Right ventricle myocardium superior (tissue), 1 donor: ENCODE results near the gene ANKRD44. TPM values are rescaled to one million over a fixed set of nuclear protein-coding genes. Genes with fewer than 3 reads are reported as not detected.
A peak's percentile ranks its signal among the peaks of the same experiment; 100 is the strongest.
"Not testable (repeated sequence)": the region's sequence is repeated elsewhere in the genome, so short reads cannot be mapped to it uniquely, and the experiment has no call there.

Experiments
- ATAC-seq: fragments of 200-7000 bp; cut with Tn5 transposase; one replicate; pipeline ENCODE4 v1.9.1; 2020; ENCODE audit warnings: mild to moderate bottlenecking; ENCODE audit not compliant: poor library complexity
- DNase-seq: peaks from one replicate; pipeline ENCODE4 v3.0.0-alpha.2; 2020
- intact Hi-C: fragments of 100-400 bp; cut with DNase I; formaldehyde crosslinking; loops from one replicate; pipeline ENCODE4 v1.11.2; 2022
- total RNA-seq: library from RNA; stranded (reverse); fragmentation: NEBNext Ultra II Directional; extraction: Animal tissue kit (Norgen Biotek cat#: 25700); gene quantifications from one replicate; pipeline ENCODE4 v1.2.1, GENCODE V29; 2021
- donor health status: DM: no; HTN: yes; CAD: no; lungs with severe emphysema.

ANKRD44 gene
- total RNA-seq, 1 donor from 2014 or later: 7.4 TPM

DNA sequence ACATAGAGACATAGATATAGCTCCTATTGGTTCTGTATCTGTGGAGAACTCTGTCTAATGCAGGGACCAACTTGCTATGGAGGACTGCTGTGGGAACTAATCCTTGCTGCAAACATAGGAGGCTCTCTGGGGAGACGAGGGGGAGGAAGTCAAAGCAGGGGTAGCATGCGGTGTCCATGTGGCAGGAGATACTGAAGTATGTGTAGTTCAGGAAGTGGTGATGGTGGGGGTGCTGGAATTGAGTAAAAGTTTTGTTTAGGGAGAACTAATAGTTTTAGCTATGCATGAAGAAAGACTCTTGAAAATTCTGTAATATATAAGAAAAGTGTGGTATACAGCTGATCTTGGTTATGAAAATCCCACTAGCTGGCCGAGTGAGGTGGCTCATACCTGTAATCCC, 62.0 kb downstream of the ANKRD44 start:
- no peak for DNase-seq
- ATAC-seq: no peak
- intact Hi-C loops: no loop called here

DNA sequence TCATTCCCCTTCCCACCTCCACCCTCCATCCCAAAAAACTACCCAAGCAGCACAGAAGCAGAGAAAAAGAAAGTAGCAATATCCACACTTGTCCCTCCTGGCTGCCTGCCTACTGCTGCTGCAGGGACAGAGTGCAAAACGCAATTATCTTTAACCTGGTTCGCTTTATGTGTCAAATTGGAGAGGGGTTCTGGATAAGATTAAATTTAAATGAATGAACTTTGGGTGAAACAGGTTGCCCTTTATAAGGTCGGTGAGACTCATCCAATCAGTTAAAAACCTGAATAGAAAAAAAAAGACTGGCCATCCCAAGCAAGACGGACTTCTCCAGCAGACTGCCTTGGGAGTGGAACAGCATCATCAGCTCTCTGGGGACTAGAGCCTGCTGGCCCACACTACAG, 62.6 kb downstream of the ANKRD44 start:
- ATAC-seq: no peak
- DNase-seq: no peak
- intact Hi-C loops: no loop called here

DNA sequence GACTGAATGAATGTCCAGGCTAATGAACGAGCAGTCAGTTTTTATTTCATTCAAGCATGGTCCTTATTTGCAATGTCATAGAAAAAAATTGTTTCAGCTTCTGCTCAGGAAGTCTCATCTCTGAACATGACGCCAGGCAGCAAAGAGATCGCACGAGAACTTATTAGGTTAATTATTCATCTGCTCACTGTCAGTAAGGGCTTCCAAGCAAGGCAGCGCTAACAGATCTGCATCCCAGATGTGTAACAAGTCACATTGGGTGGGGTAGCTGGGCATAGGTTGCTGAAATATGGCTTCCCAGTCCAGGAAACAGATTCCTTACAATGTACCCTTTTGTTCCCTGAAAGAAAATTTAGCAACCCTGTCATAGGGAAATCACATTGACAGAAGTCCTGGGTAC, 63.5 kb downstream of the ANKRD44 start:
- no peak for DNase-seq
- intact Hi-C loops: no loop called here
- no peak for ATAC-seq

DNA sequence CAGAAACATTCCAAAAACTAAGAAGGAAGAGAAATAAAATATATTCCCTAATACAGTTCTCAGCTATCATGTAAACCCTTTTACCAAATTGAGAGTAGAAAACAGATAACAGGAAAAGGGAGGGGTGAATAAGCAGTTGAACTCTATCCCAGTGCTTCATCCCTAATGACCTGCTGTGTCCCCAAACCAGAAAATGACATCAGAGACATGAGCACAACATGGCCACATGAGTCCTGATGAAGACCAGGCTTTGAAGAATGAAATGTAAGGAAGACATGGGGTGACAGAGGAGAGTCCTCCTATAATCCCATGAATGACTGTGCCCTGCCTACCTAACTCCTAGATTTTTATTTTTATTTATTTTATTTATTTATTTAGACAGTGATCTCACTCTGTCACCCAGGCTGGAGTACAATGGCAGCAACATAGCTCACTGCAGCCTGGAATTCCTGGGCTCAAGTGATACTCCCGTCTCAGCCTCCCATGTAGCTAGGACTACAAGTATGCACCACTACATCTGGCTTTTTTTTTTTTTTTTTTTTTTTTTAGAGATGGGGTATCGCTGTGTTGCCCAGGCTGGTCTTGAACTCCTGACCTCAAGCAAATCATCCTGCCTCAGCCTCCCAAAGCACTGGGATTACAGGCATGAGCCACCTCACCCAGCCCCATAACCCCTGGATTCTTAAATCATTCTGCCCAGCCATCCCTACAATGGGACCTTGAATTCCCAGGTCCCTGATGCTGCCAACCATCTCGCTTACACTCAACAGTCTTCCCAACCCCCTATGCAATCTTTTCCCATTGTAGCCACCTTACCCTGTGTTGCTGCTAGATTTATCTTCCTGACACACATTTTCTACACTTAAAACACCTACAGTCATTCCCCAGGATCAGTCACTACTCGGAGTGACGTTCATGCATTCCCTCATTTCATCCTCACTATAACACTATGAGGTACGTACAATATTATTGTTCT, 64.5 kb downstream of the ANKRD44 start:
- ATAC-seq (no peak), DNase-seq (no peak)
- intact Hi-C loops: no loop called here

DNA sequence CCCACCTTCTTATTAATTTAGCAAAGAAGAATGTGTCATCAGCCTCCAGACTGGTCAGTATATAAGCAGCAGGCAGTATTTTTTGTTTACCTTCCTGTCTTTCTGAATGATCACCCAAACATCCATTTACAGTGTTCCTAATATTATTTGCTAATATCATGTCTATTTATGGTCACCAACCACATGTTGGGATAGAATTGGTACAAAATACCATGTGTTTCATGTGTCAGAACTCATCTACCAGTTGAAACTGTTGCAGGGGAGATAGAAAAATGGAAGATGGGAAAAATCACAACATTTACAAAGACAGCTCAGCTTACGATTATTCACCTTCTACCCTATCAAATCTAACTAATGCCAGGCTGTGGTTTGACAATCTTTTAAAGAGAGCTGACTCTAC, 66.2 kb downstream of the ANKRD44 start:
- DNase-seq (no peak), ATAC-seq (no peak)
- intact Hi-C loops: no loop called here

DNA sequence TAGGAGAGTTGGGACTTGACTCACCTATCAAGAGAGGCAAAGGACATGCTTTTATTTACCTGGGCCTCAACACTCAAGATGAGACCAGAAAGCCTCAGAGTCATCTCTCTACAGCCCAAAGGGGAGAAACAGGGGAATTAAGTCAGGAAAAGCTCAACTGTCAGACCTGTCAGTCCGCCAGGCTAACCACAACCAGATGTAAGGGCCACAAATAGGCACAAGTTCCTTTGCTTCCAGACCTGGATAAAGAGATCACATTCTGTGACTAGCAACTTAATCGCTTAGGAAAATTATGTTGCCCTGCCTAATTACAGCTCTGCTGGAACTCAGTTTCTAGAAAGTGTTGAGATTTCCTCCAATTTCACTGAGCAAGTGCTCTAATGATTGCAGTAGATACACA, 67.9 kb downstream of the ANKRD44 start:
- intact Hi-C loops: no loop called here
- no peak for DNase-seq
- ATAC-seq: no peak

DNA sequence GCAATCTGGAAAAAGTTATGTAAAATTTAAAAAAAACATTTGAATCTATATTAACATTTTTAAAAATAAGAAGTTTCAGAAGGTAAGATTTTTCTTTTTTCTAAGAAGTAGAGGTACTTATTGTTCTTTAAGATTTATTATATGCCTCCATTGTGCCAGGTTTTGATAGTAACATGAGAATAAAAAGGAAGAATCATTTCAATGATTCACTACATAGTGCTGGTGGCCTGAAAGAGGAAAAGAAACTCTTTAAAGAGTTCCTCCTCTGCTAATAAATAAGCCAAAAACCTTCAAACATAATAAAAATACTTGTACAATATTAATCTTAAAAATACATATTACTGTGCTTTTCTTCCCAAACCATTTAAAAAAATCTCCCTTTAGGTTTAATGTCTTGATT, 69.0 kb downstream of the ANKRD44 start:
- DNase-seq (no peak), ATAC-seq (no peak)
- intact Hi-C loops: no loop called here

DNA sequence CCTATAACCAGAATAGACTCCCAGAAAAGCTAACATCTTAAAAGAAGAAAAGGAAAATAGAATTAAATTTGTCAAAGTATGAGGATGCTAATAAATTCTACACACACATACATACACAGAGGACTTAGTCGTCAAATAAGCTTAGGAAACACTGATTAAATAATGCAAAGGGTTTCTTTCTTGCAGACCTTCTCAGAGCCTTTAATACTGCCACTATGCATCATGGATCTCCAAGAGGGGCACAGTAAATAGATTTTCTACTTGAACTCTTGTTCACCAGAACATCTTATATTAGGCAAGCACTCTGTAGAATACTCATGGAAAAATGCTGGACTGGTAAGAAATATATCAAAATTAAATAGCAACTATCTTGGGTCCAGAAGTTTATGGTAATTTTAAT, 69.4 kb downstream of the ANKRD44 start:
- intact Hi-C loops: no loop called here
- no peak for ATAC-seq
- no peak for DNase-seq

DNA sequence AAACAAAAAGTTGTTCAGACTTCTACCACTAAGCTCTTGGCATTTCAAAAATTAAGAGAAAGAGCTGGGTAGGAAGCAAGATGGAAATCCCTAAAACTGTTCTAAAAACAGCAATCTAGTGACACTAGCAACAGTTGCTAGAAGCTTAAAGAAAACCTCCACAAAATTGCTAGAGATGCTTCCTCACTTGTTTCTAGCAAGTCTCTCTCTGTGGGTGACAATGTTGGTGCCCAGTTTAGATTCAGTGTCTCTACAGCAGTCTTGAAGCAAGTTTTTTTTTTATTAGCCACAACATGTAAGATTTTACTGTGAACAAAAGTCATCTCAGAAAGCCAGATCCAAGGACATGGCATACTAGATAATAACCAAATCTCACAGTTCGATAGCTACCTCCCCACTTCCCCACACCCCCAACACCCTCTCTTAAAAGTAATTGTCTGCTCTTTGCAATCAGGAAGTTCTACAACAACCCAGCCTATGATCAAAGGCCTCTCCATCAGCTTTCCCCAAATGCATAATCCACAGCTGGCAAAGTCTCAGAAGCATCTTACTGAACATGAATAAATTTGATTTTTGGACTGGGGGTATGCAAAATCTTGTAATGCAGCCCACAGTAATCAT, 70.0 kb downstream of the ANKRD44 start:
- DNase-seq: no peak
- intact Hi-C loops: no loop called here

DNA sequence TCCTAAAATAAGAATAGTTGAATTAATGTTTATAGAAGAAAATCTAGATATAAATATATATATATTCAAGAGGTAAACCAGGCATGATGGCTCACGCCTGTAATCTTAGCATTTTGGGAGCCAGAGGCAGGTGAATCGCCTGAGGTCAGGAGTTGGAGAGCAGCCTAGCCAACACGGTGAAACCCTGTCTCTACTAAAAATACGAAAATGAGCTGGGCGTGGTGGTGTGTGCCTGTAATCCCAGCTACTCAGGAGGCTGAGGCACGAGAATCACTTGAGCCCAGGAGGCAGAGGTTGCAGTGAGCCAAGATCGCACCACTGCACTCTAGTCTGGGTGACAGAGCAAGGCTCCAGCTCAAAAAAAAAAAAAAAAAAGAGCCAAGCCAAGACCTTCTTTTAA, 70.6 kb downstream of the ANKRD44 start:
- ATAC-seq, DNase-seq, intact Hi-C loops: not testable (repeated sequence)

More for the DNA sequence above, 70.0 kb downstream of the ANKRD44 start:
- no peak for ATAC-seq

DNA sequence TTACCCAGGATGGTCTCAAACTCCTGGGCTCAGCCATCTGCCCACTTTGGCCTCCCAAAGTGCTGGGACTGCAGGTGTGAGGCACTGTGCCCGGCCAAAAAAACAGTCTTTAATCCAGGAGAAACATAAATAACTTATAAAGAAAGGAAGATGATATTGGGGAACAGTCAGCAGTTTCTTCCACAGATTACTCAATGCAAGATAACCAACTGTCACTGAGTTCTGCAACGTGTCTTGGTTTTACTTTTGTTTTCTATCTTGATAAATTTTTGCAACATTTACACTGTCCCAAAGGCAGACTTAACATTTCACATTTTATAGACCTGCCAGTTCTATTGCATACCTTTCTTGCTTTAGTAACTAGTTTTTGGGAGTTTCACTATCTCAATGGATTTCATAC, 71.1 kb downstream of the ANKRD44 start:
- DNase-seq: no peak
- intact Hi-C loops: no loop called here
- peak; percentile 63 for ATAC-seq

DNA sequence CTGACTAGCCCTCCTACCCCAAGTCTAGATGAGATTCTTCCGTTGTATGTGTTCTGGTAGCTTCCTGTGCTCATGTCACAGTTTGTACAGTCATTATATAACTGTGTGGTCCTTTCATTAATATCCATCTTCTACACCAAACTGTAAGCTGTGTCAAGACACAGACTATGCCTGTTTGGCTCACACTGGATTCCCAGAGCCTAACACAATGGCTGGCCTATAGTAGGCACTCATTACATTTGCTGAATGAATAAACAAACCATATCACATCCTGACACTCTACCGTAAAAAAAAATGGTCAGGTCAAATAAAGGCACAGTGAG, 72.6 kb downstream of the ANKRD44 start:
- no peak for DNase-seq
- no peak for ATAC-seq
- intact Hi-C loops: no loop called here

DNA sequence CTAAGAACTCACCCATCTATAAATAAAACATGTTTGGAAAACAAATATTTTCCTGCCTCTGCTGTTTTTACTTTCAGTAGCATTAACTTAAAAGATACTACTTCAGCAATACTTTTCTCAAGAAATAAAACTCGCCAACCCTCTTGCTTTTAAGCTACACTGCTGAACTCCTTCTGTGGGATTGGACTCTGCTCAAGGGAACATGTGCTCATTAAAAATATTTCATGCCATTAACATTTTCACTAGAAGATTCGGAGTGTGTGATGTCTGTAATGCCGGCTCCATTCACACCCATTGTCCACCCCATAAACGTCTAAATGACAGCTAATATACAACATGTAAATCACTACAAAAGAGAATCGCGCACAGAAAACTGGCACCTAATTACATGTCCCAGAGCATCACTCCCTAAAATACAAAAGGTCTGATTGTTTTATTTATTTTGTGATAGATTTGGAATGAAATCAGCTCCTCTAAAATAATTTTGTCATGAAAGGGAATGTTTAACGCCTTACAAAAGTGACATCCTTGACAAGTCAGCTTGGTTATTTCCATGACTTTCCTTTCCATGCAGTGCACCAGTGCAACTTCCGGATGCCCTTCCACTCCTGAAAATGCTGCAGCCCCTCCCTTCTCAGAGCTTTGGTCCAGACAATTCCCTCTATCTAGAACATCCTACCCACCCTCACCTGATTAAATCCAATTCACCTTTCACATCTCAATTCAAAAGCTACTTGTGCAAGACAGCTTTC, 73.1 kb downstream of the ANKRD44 start:
- DNase-seq: no peak
- ATAC-seq: no peak

DNA sequence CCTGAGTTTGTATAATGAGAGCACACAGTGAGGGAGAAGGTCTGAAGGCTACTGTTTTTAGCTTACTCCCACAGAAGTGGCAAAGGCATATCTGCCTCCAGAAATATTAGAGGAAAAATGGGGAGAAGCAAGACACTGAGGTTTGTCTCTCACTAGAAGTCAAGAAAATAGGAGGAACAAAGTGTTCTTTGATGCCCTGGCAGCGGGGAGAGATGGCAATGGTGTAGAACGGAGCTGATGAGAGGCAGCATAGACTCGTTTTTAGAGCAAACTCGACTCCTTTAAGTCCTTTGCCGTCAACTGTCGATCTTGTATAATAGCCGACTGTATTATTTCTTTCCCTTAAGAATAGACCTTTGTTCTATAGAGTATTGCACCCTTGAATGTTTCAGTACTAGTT, 73.8 kb downstream of the ANKRD44 start:
- DNase-seq (no peak), ATAC-seq (no peak)
- intact Hi-C loops: no loop called here

More for the DNA sequence above, 73.1 kb downstream of the ANKRD44 start:
- intact Hi-C loops: no loop called here

DNA sequence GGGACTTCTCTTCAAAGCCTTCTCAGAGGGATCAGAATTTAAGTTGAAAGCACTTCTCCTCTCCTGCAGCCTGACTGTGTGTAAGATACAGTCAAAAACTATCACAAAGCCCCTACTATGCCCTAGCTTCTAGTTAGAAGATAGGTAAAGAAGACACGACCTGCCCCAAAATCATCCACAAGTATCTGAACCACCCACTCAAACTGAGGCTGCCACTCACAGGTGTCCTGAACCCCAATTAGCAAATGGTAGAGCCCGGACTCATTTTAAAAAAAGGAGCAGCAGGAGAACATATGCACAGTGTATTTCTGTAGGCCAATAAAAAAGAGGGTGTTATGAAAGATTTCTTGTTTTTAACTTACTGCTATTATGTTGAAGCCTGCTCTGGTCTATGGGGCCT, 74.4 kb downstream of the ANKRD44 start:
- intact Hi-C loops: no loop called here
- DNase-seq: no peak
- ATAC-seq: no peak

DNA sequence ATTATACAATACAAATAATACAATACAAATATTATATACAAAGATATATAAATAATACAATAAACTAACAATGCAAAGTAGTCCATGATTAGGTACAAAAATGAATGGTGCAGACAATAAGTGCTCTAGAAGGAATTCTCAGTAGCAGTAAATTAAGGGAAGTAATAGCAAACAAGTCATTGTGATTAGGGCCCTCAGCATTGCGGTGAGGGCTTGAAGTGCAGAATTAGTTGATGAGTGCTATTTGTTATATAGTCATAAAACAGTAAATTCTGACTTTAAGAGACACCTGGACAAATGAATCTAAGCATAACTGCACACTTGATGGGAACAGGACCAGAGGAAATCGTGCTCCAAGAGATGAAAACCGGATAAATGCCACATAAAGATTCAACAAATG, 74.9 kb downstream of the ANKRD44 start:
- ATAC-seq: no peak
- intact Hi-C loops: no loop called here
- no peak for DNase-seq

DNA sequence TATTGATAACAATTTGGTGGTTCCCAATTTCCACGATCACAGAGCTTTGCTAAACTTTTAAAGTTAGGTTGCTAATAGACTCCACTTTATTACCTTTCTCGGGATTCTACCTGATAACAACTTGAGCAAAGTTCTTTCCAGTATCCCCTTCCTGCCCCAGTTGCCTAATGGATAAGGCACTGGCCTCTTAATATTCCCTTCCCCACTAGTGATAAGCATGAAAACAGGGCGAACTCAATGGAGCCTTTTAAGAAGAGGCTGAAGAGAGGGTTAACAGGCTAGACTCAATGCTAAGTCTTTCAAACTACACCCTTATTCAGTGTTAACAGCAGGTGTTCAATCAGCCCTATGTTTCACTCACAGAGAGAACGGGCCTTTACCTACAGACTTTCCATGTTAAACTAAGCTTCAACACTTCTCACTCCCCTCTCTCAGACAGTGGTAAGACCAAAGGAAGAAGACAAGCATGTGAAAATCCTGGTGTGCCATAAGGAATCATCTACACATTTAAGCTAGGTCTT, 75.8 kb downstream of the ANKRD44 start:
- ATAC-seq (no peak), DNase-seq (no peak)

DNA sequence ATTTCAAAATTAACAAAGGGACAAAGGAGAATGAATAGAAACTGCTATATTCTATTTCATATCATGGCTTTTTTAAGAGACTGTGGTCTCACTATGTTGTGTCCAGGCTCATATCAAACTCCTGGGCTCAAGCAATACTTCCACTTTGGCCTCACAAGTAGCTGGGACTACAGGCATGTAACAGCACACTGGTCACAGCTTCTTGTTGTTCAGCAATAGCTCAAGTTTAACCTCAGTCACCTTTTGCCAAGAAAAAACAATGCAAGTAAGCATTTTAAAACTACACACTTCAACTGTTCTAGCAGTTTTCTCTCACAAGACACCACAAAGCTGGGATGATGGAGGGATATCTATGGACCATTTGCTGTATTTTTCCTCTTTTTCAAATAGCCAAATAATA, 77.1 kb downstream of the ANKRD44 start:
- no peak for ATAC-seq
- DNase-seq: no peak
- intact Hi-C loops: no loop called here

More for the DNA sequence above, 75.8 kb downstream of the ANKRD44 start:
- intact Hi-C loops: no loop called here

DNA sequence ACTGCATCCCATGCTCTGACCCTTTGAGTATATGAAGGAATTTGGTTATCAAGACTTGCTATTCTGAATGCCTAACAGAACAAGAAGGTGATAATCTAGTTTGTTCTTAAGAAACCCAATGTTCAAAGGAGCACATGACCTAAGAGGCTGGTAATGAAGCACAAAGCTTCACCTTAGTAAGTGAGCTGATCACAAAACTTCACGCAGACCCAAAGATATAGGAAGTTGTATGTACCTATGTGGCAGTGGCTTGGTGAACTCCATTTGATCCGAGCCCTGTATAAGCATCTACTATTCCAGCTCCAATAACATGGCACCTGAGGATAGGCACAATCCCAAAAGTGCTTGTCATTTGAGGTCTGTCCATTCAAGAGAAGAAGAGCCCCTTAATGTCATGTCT, 78.6 kb downstream of the ANKRD44 start:
- no peak for ATAC-seq
- intact Hi-C loops: no loop called here

More for the DNA sequence above, 78.6 kb downstream of the ANKRD44 start:
- DNase-seq: no peak
